K562 (cell line): Measurements from ENCODE around the gene SMAP2. TPM values are rescaled to one million over a fixed set of nuclear protein-coding genes. Genes with fewer than 3 reads are reported as not detected.

ENCODE experiments used
- HLTF ChIP-seq: fragments of 450-650 bp; IDR thresholded peaks from 2 replicates; pipeline ENCODE4 v1.6.1; 2016
- MBD2 ChIP-seq: sonication (generic); IDR thresholded peaks from 2 replicates; pipeline ENCODE4 v1.6.1; 2016; ENCODE audit warnings: low read depth, borderline replicate concordance
- MEF2A ChIP-seq: IDR thresholded peaks from 2 replicates; pipeline ENCODE4 v1.6.1; 2011; ENCODE audit warnings: low read depth, mild to moderate bottlenecking, low read length, moderate library complexity; ENCODE audit not compliant: control insufficient read depth
- MTA3 ChIP-seq: fragments of 450-650 bp; formaldehyde crosslinking; IDR thresholded peaks from 2 replicates; pipeline ENCODE4 v1.6.1; 2017; ENCODE audit warnings: mild to moderate bottlenecking, borderline replicate concordance
- POLR3A ChIP-seq: IDR thresholded peaks from 2 replicates; pipeline ENCODE4 v1.6.1; 2011; ENCODE audit warnings: borderline replicate concordance, mild to moderate bottlenecking, moderate library complexity; ENCODE audit not compliant: insufficient read length, insufficient read depth; ENCODE audit errors: extremely low read depth
- SRSF3 ChIP-seq: fragments of 200-400 bp; formaldehyde crosslinking; IDR thresholded peaks from 2 replicates; pipeline ENCODE4 v1.6.1; 2016; ENCODE audit warnings: mild to moderate bottlenecking, low read length, moderate library complexity; ENCODE audit not compliant: insufficient read depth
- TEAD4 ChIP-seq, 2 experiments: sonication (generic) in 1 of 2; formaldehyde crosslinking in 1 of 2; IDR thresholded peaks; 2 replicates each; pipeline versions ENCODE4 v1.6.1 to v1.8.0; 2012 to 2022; ENCODE audit warnings: borderline replicate concordance in 1 of 2, inconsistent platforms in 1 of 2, low read length in 1 of 2, mild to moderate bottlenecking in 1 of 2, missing genetic modification reagents in 1 of 2
- TSC22D4 ChIP-seq: fragments of 450-650 bp; IDR thresholded peaks from 2 replicates; pipeline ENCODE4 v1.6.1; 2016; ENCODE audit warnings: missing genetic modification characterization, missing biosample characterization, control low read depth
- ZBTB5 ChIP-seq: fragments of 450-650 bp; IDR thresholded peaks from 2 replicates; pipeline ENCODE4 v1.6.1; 2017; ENCODE audit warnings: antibody characterized with exemption
- ZKSCAN1 ChIP-seq: fragments of 150-350 bp; IDR thresholded peaks from 2 replicates; pipeline ENCODE4 v1.6.1; 2016; ENCODE audit warnings: low read depth, low read length
- ZNF785 ChIP-seq: fragments of 250-450 bp; sonication (Bioruptor Pico); IDR thresholded peaks from 2 replicates; pipeline ENCODE4 v1.4.0; 2020; ENCODE audit warnings: mild to moderate bottlenecking
- polyA plus RNA-seq, 8 experiments: library from polyadenylated mRNA; depleted of rRNA in 4 of 8; stranded (reverse) in 5 of 8; unstranded in 3 of 8; fragments of >200 nt; fragmentation: Nextera tagmentation in 2 of 8; fragmentation: Illumina TruSeq in 1 of 8; extraction: Ambion mirVana in 2 of 8; extraction: Trizol in 1 of 8; gene quantifications; 2 replicates each; pipeline versions ENCODE4 v1.2.1 to v1.2.3, GENCODE V29; 2011 to 2014; ENCODE audit warnings: inconsistent platforms in 1 of 8, missing spikeins in 1 of 8
- total RNA-seq, 7 experiments: library from RNA; depleted of rRNA in 6 of 7; stranded (reverse); fragments of >200 nt in 6 of 7; fragmentation: Illumina TruSeq in 2 of 7; extraction: Trizol in 2 of 7; gene quantifications; 2 replicates each; pipeline versions ENCODE4 v1.2.1 to v1.2.3, GENCODE V29; 2011 to 2021; ENCODE audit warnings: low replicate concordance in 1 of 7
- TF ChIP-seq, protein P1 (sequence below), 2 experiments: fragments of 200-800 bp in 1 of 2; sonication (Bioruptor generic) in 1 of 2; sonication (generic) in 1 of 2; formaldehyde crosslinking in 1 of 2; IDR thresholded peaks in 1 of 2; conservative IDR thresholded peaks in 1 of 2; 2 replicates each; pipeline versions ENCODE4 v1.5.0 to v1.6.1; 2016 to 2020; ENCODE audit warnings: missing compliant biosample characterization in 1 of 2, missing genetic modification characterization in 1 of 2, missing genetic modification reagents in 1 of 2
- TF ChIP-seq, protein P2 (sequence below): fragments of 450-650 bp; IDR thresholded peaks from 2 replicates; pipeline ENCODE4 v1.6.1; 2016; ENCODE audit warnings: low read depth

The SMAP2 gene
- total and polyA plus RNA-seq, 9 of the 15 experiments (the other 6 are each of a cell fraction or from before 2014, with no cell fraction given), result 38.7 to 212 (median 94.1) TPM

GRCh38 chr1:40449684-40450494 lies 76.4 kb downstream of the SMAP2 start, which contains the start of gene ZFP69B (continued):
- TF ChIP-seq POLR3A (no peak), TEAD4 (IDR thresholded peaks at IDR 0.05; ENCODE audit: low read length) (no peak), TEAD4 (CRISPR knock-in tag; IDR thresholded peaks at IDR 0.05; ENCODE audit: borderline replicate concordance) (0 out of 2 replicates have a peak, but pooled peaks have one; percentile 39), TSC22D4 (tag) (no peak), ZKSCAN1 (no peak), MBD2 (peak; percentile 62; the same call in 1 of the 2 replicates), MTA3 (peak; percentile 73; the same call in 1 of the 2 replicates), ZNF785 (CRISPR knock-in tag) (no peak), HLTF (no peak), ZBTB5 (no peak), SRSF3 (no peak), MEF2A (no peak)
- TF ChIP-seq, protein P1, sequence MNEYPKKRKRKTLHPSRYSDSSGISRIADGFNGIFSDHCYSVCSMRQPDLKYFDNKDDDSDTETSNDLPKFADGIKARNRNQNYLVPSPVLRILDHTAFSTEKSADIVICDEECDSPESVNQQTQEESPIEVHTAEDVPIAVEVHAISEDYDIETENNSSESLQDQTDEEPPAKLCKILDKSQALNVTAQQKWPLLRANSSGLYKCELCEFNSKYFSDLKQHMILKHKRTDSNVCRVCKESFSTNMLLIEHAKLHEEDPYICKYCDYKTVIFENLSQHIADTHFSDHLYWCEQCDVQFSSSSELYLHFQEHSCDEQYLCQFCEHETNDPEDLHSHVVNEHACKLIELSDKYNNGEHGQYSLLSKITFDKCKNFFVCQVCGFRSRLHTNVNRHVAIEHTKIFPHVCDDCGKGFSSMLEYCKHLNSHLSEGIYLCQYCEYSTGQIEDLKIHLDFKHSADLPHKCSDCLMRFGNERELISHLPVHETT (CRISPR knock-in tag; conservative IDR thresholded peaks at IDR 0.05 in 1 of 2, IDR thresholded peaks at IDR 0.05 in 1 of 2), result no peak
- TF ChIP-seq, protein P2, sequence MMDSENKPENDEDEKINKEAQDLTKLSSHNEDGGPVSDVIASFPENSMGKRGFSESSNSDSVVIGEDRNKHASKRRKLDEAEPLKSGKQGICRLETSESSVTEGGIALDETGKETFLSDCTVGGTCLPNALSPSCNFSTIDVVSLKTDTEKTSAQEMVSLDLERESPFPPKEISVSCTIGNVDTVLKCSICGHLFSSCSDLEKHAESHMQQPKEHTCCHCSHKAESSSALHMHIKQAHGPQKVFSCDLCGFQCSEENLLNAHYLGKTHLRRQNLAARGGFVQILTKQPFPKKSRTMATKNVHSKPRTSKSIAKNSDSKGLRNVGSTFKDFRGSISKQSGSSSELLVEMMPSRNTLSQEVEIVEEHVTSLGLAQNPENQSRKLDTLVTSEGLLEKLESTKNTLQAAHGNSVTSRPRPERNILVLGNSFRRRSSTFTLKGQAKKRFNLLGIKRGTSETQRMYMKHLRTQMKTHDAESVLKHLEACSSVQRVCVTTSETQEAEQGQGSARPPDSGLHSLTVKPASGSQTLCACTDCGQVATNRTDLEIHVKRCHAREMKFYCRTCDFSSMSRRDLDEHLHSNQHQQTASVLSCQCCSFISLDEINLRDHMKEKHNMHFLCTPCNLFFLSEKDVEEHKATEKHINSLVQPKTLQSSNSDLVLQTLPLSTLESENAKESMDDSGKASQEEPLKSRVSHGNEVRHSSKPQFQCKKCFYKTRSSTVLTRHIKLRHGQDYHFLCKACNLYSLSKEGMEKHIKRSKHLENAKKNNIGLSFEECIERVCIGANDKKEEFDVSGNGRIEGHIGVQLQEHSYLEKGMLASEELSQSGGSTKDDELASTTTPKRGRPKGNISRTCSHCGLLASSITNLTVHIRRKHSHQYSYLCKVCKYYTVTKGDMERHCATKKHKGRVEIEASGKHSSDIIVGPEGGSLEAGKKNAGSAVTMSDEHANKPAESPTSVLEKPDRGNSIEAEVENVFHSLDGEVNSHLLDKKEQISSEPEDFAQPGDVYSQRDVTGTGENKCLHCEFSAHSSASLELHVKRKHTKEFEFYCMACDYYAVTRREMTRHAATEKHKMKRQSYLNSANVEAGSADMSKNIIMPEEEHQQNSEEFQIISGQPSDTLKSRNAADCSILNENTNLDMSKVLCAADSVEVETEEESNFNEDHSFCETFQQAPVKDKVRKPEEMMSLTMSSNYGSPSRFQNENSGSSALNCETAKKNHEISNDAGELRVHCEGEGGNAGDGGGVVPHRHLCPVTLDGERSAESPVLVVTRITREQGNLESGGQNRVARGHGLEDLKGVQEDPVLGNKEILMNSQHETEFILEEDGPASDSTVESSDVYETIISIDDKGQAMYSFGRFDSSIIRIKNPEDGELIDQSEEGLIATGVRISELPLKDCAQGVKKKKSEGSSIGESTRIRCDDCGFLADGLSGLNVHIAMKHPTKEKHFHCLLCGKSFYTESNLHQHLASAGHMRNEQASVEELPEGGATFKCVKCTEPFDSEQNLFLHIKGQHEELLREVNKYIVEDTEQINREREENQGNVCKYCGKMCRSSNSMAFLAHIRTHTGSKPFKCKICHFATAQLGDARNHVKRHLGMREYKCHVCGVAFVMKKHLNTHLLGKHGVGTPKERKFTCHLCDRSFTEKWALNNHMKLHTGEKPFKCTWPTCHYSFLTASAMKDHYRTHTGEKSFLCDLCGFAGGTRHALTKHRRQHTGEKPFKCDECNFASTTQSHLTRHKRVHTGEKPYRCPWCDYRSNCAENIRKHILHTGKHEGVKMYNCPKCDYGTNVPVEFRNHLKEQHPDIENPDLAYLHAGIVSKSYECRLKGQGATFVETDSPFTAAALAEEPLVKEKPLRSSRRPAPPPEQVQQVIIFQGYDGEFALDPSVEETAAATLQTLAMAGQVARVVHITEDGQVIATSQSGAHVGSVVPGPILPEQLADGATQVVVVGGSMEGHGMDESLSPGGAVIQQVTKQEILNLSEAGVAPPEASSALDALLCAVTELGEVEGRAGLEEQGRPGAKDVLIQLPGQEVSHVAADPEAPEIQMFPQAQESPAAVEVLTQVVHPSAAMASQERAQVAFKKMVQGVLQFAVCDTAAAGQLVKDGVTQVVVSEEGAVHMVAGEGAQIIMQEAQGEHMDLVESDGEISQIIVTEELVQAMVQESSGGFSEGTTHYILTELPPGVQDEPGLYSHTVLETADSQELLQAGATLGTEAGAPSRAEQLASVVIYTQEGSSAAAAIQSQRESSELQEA, result no peak
